ENCODE data around the gene POLR2H.

GRCh38 chr3:184373422-184373821 is 11.9 kb downstream of the POLR2H start:
- TF ChIP-seq EZH2 (IDR thresholded peaks at IDR 0.05; ENCODE audit: insufficient read depth, poor library complexity, severe bottlenecking), result no peak
- no peak for TF ChIP-seq EZH2phosphoT487 (IDR thresholded peaks at IDR 0.05; ENCODE audit: insufficient read depth, low read depth)

Data from GM23248 (cell line).